H9 (cell line): ENCODE measurements around the gene PIN4. TPM values are rescaled to one million over a fixed set of nuclear protein-coding genes. Genes with fewer than 3 reads are reported as not detected.

Experiments used
- DNase-seq: peaks from one replicate; pipeline ENCODE4 v3.0.0-alpha.2; 2017
- H2AFZ ChIP-seq: one replicate; pipeline ENCODE4 v1.6.1; 2013; ENCODE audit warnings: mild to moderate bottlenecking, low read length, control low read depth, moderate library complexity
- H2AK5ac ChIP-seq: 2 replicates; pipeline ENCODE4 v1.6.1; 2013; ENCODE audit warnings: low read length, control low read depth, mixed read lengths; ENCODE audit not compliant: insufficient read length
- H2BK120ac ChIP-seq: one replicate; pipeline ENCODE4 v1.6.1; 2013; ENCODE audit warnings: low read depth, mild to moderate bottlenecking, low read length, control low read depth, inconsistent platforms; ENCODE audit not compliant: poor library complexity, severe bottlenecking
- H2BK12ac ChIP-seq: 2 replicates; pipeline ENCODE4 v1.6.1; 2013; ENCODE audit warnings: low read length, control low read depth, mixed read lengths, low read depth; ENCODE audit not compliant: insufficient read length
- H2BK15ac ChIP-seq: 2 replicates; pipeline ENCODE4 v1.6.1; 2013; ENCODE audit warnings: low read depth, low read length, control low read depth
- H2BK20ac ChIP-seq: one replicate; pipeline ENCODE4 v1.6.1; 2013; ENCODE audit warnings: low read depth, mild to moderate bottlenecking, low read length, control low read depth, inconsistent platforms; ENCODE audit not compliant: poor library complexity, severe bottlenecking
- H2BK5ac ChIP-seq: 2 replicates; pipeline ENCODE4 v1.6.1; 2013; ENCODE audit warnings: low read length, control low read depth, mixed read lengths; ENCODE audit not compliant: insufficient read length
- H3K14ac ChIP-seq: 2 replicates; pipeline ENCODE4 v1.6.1; 2013; ENCODE audit warnings: low read length, control low read depth; ENCODE audit not compliant: insufficient read depth
- H3K18ac ChIP-seq: 2 replicates; pipeline ENCODE4 v1.6.1; 2013; ENCODE audit warnings: low read depth, mild to moderate bottlenecking, mixed read lengths, low read length, control low read depth; ENCODE audit not compliant: insufficient read length
- H3K23ac ChIP-seq: 2 replicates; pipeline ENCODE4 v1.6.1; 2013; ENCODE audit warnings: low read length, control low read depth, mixed read lengths, low read depth; ENCODE audit not compliant: insufficient read length
- H3K23me2 ChIP-seq: 2 replicates; pipeline ENCODE4 v1.6.1; 2013; ENCODE audit warnings: low read depth, mild to moderate bottlenecking, mixed read lengths, low read length, control low read depth; ENCODE audit not compliant: insufficient read length, poor library complexity, severe bottlenecking
- H3K27ac ChIP-seq: 2 replicates; pipeline ENCODE4 v1.5.1; 2013; ENCODE audit warnings: low read length, control low read depth, mixed read lengths, low read depth; ENCODE audit not compliant: insufficient read length
- H3K27me3 ChIP-seq: 2 replicates; pipeline ENCODE4 v1.6.1; 2013; ENCODE audit warnings: low read length, control low read depth, inconsistent platforms; ENCODE audit not compliant: insufficient read depth
- H3K4ac ChIP-seq: 2 replicates; pipeline ENCODE4 v1.6.1; 2013; ENCODE audit warnings: low read depth, mild to moderate bottlenecking, control low read depth, inconsistent platforms, low read length, moderate library complexity
- H3K4me1 ChIP-seq: 2 replicates; pipeline ENCODE4 v1.6.1; 2013; ENCODE audit warnings: low read length, control low read depth, inconsistent platforms; ENCODE audit not compliant: insufficient read depth
- H3K4me2 ChIP-seq: 2 replicates; pipeline ENCODE4 v1.6.1; 2013; ENCODE audit warnings: low read length, control low read depth, mixed read lengths; ENCODE audit not compliant: insufficient read length, insufficient read depth
- H3K56ac ChIP-seq: 2 replicates; pipeline ENCODE4 v1.6.1; 2013; ENCODE audit warnings: low read depth, mild to moderate bottlenecking, mixed read lengths, low read length, control low read depth; ENCODE audit not compliant: insufficient read length
- H3K79me1 ChIP-seq: 2 replicates; pipeline ENCODE4 v1.6.1; 2013; ENCODE audit warnings: low read depth, mild to moderate bottlenecking, moderate library complexity, low read length, control low read depth, inconsistent platforms; ENCODE audit not compliant: insufficient read depth, poor library complexity, severe bottlenecking
- H3K79me2 ChIP-seq: 2 replicates; pipeline ENCODE4 v1.6.1; 2013; ENCODE audit warnings: low read length, control low read depth, inconsistent platforms; ENCODE audit not compliant: insufficient read depth
- H3K9ac ChIP-seq: 2 replicates; pipeline ENCODE4 v1.6.1; 2013; ENCODE audit warnings: low read length, control low read depth, mixed read lengths; ENCODE audit not compliant: insufficient read length; ENCODE audit errors: extremely low read depth
- H3K9me3 ChIP-seq: one replicate; pipeline ENCODE4 v1.6.1; 2013; ENCODE audit warnings: low read depth, low read length, inconsistent platforms; ENCODE audit not compliant: control insufficient read depth
- H3T11ph ChIP-seq: one replicate; pipeline ENCODE4 v1.6.1; 2013; ENCODE audit warnings: mild to moderate bottlenecking, low read length, control low read depth, inconsistent platforms
- H4K20me1 ChIP-seq: one replicate; pipeline ENCODE4 v1.6.1; 2013; ENCODE audit not compliant: control insufficient read depth, insufficient read length, insufficient read depth
- H4K5ac ChIP-seq: 2 replicates; pipeline ENCODE4 v1.6.1; 2013; ENCODE audit warnings: low read depth, mild to moderate bottlenecking, mixed read lengths, low read length, control low read depth; ENCODE audit not compliant: insufficient read length
- H4K8ac ChIP-seq: replicated peaks from 2 replicates; pipeline ENCODE4 v1.6.1; 2013; ENCODE audit warnings: low read length, control low read depth, mixed read lengths, low read depth; ENCODE audit not compliant: insufficient read length
- H4K91ac ChIP-seq: 2 replicates; pipeline ENCODE4 v1.6.1; 2013; ENCODE audit warnings: low read depth, mild to moderate bottlenecking, moderate library complexity, mixed read lengths, low read length, control low read depth; ENCODE audit not compliant: insufficient read length
- H3K27ac Mint-ChIP-seq, 3 experiments: 2 replicates in 2 of 3; 3 replicates in 1 of 3; pipeline ENCODE4 v1.8.0; 2020 to 2021; ENCODE audit warnings: mixed read lengths in 3 of 3, mild to moderate bottlenecking in 1 of 3, moderate library complexity in 1 of 3
- H3K27me3 Mint-ChIP-seq: 2 replicates; pipeline ENCODE4 v1.8.0; 2021; ENCODE audit warnings: low read depth, mild to moderate bottlenecking, moderate library complexity, mixed read lengths
- H3K36me3 Mint-ChIP-seq, 3 experiments: 2 replicates in 2 of 3; 3 replicates in 1 of 3; pipeline ENCODE4 v1.8.0; 2020 to 2021; ENCODE audit warnings: low read depth in 3 of 3, mixed read lengths in 3 of 3; ENCODE audit not compliant: insufficient read depth in 1 of 3
- H3K4me1 Mint-ChIP-seq, 2 experiments: 2 replicates each; pipeline ENCODE4 v1.8.0; 2020; ENCODE audit warnings: mixed read lengths in 2 of 2
- H3K4me3 Mint-ChIP-seq, 2 experiments: 2 replicates in 1 of 2; 3 replicates in 1 of 2; pipeline ENCODE4 v1.8.0; 2020 to 2021; ENCODE audit warnings: mild to moderate bottlenecking in 2 of 2, mixed read lengths in 2 of 2, moderate library complexity in 1 of 2
- H3K9me3 Mint-ChIP-seq, 2 experiments: 2 replicates in 1 of 2; 3 replicates in 1 of 2; pipeline ENCODE4 v1.8.0; 2020; ENCODE audit warnings: mild to moderate bottlenecking in 2 of 2, mixed read lengths in 2 of 2, moderate library complexity in 1 of 2
- WGBS: extraction: QIAGEN DNeasy Blood & Tissue Kit; methylation state at CpG from one replicate; pipeline ENCODE4 v1.1.7; 2013; ENCODE audit warnings: missing lambda C conversion rate, low lambda C conversion rate, mixed read lengths; ENCODE audit not compliant: insufficient read length; ENCODE audit errors: extremely low coverage; 5-methylcytosine and 5-hydroxymethylcytosine counted together
- total RNA-seq: library from RNA; stranded (reverse); gene quantifications from 2 replicates; pipeline ENCODE4 v1.2.1, GENCODE V29; 2021
- TF ChIP-seq, protein P1 (sequence below): fragments of 200-600 bp; sonication (generic); conservative IDR thresholded peaks from 3 replicates; pipeline ENCODE4 v1.8.0; 2021; ENCODE audit warnings: antibody characterized with exemption, mild to moderate bottlenecking

Gene PIN4
- total RNA-seq, 1 experiment from 2014 or later = 16.3 TPM

DNA sequence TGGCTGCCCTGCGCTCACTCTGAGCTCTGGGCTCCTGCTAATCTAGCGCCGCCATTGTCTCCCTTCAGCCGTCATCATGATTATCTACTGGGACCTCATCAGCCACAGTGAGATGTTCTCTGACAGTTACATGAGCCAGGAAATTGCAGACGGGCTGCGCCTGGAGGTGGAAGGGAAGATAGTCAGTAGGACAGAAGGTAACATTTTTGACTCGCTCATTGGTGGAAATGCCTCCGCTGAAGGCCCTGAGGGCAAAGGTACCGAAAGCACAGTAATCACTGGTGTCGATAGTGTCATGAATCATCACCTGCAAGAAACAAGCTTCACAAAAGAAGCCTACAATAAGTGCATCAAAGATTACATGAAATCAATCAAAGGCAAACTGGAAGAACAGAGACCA lies 21.8 kb upstream of the PIN4 start:
- no peaks in the 10 kb centered on the region for H3K79me1 ChIP-seq
- no CpG with 5 or more reads among the region's 10 CpGs for WGBS
- H2BK120ac ChIP-seq = no peak overlapping the region

More for the DNA sequence above, 21.8 kb upstream of the PIN4 start:
- no peak overlapping the region for H3K14ac ChIP-seq
- no peak overlapping the region for H3K4ac ChIP-seq
- H3K23me2 ChIP-seq = no peaks in the 10 kb centered on the region
- no peaks in the 10 kb centered on the region for H3K79me2 ChIP-seq
- H3K36me3 Mint-ChIP-seq = peaks cover 10 to 24% (median 11%) of the 10 kb centered on the region in 3 experiments; a peak in 5 of 7 replicates
- H2BK20ac ChIP-seq = no peak overlapping the region
- no peaks in the 10 kb centered on the region for H4K20me1 ChIP-seq
- H2AFZ ChIP-seq = no peak overlapping the region
- peaks cover 47% of the 10 kb centered on the region for H3K9me3 ChIP-seq
- no peak overlapping the region for H4K5ac ChIP-seq
- H3K27me3 Mint-ChIP-seq = peaks cover 19% of the 10 kb centered on the region
- H2AK5ac ChIP-seq = no peak overlapping the region
- no peak overlapping the region for H2BK5ac ChIP-seq
- no peak overlapping the region for H3K27ac ChIP-seq
- H3K4me1 ChIP-seq = no peaks in the 10 kb centered on the region
- no peak overlapping the region for H3K4me2 ChIP-seq
- H2BK15ac ChIP-seq = no peak overlapping the region
- TF ChIP-seq, protein P1, sequence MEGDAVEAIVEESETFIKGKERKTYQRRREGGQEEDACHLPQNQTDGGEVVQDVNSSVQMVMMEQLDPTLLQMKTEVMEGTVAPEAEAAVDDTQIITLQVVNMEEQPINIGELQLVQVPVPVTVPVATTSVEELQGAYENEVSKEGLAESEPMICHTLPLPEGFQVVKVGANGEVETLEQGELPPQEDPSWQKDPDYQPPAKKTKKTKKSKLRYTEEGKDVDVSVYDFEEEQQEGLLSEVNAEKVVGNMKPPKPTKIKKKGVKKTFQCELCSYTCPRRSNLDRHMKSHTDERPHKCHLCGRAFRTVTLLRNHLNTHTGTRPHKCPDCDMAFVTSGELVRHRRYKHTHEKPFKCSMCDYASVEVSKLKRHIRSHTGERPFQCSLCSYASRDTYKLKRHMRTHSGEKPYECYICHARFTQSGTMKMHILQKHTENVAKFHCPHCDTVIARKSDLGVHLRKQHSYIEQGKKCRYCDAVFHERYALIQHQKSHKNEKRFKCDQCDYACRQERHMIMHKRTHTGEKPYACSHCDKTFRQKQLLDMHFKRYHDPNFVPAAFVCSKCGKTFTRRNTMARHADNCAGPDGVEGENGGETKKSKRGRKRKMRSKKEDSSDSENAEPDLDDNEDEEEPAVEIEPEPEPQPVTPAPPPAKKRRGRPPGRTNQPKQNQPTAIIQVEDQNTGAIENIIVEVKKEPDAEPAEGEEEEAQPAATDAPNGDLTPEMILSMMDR = no peak
- no peak overlapping the region for H3K27ac Mint-ChIP-seq
- DNase-seq = no peak
- H2BK12ac ChIP-seq = no peak overlapping the region
- H4K8ac ChIP-seq = no peak overlapping the region
- no peaks in the 10 kb centered on the region for H3K4me1 Mint-ChIP-seq
- H3K56ac ChIP-seq = no peak overlapping the region
- no peak overlapping the region for H3K4me3 Mint-ChIP-seq
- no peak overlapping the region for H3K23ac ChIP-seq
- H3K9ac ChIP-seq = no peak overlapping the region
- H4K91ac ChIP-seq = no peak overlapping the region
- H3K9me3 Mint-ChIP-seq = peaks cover 74 to 81% of the 10 kb centered on the region in 2 experiments
- H3T11ph ChIP-seq = no peak overlapping the region
- H3K27me3 ChIP-seq = no peaks in the 10 kb centered on the region
- no peak overlapping the region for H3K18ac ChIP-seq
